ENCODE results near the gene KRTAP4-5. TPM values are rescaled to one million over a fixed set of nuclear protein-coding genes. Genes with fewer than 3 reads are reported as not detected.

The KRTAP4-5 gene
- polyA plus RNA-seq, 1 donor (not counting 4 experiments of a cell fraction or from before 2014, with no cell fraction given) = not detected

GRCh38 chr17:41177727-41178271 lies 28.2 kb upstream of the KRTAP4-5 start, which contains the start of gene KRTAP4-2:
TSS of gene KRTAP4-2 (minus strand) at chr17:41178221. CDS start at chr17:41178164, 57 bp downstream.
- H4K20me1 ChIP-seq (ENCODE audit: control insufficient read depth, extremely low read depth, insufficient read depth, low read length) = no peaks in the 10 kb centered on the region
- dilution Hi-C loops (cut with MboI; ENCODE audit: extremely low pct_ligation_motif_present, low sequenced_read_pairs) = no loop called here
- H3K9me1 ChIP-seq (ENCODE audit: control insufficient read depth, extremely low read depth, insufficient read depth, low read length) = no peaks in the 10 kb centered on the region
- H3K9ac ChIP-seq (ENCODE audit: control insufficient read depth, extremely low read depth, insufficient read depth, low read length) = no peak within 1 kb of the TSS
- H2AFZ ChIP-seq (ENCODE audit: control insufficient read depth, low read length) = no peak within 1 kb of the TSS
- H3K4me3 ChIP-seq (ENCODE audit: control insufficient read depth in 2 of 3, extremely low read depth in 1 of 3, insufficient read depth in 2 of 3, low read depth in 1 of 3, low read length in 3 of 3) = no peak within 1 kb of the TSS
- no peaks in the 10 kb centered on the region for H3K9me3 ChIP-seq (ENCODE audit: control insufficient read depth, low read depth, low read length)
- no peaks in the 10 kb centered on the region for H3K79me2 ChIP-seq (ENCODE audit: control insufficient read depth, insufficient read depth, low read length)
- no peaks in the 10 kb centered on the region for H3K36me3 ChIP-seq (ENCODE audit: control insufficient read depth in 2 of 2, extremely low read depth in 1 of 2, insufficient read depth in 2 of 2, low read length in 2 of 2)
- H3K4me1 ChIP-seq (ENCODE audit: control insufficient read depth, extremely low read depth, insufficient read depth, low read length) = peaks cover 9% of the 10 kb centered on the region
- FAIRE-seq = no peak
- no peaks in the 10 kb centered on the region for H3K27me3 ChIP-seq (ENCODE audit: control insufficient read depth, extremely low read depth, insufficient read depth, low read length)
- no peak for TF ChIP-seq CTCF (optimal IDR thresholded peaks at IDR 0.05 in 1 of 3, IDR thresholded peaks at IDR 0.05 in 1 of 3, conservative IDR thresholded peaks at IDR 0.05 in 1 of 3; ENCODE audit: extremely low read depth in 1 of 3, insufficient read depth in 2 of 3, low read length in 3 of 3)
- TF ChIP-seq EZH2 (IDR thresholded peaks at IDR 0.05; ENCODE audit: low read length) = no peak
- H3K4me2 ChIP-seq (ENCODE audit: control insufficient read depth, extremely low read depth, insufficient read depth, low read depth, low read length) = no peak within 1 kb of the TSS
- no peak for DNase-seq (ENCODE audit: low read depth, low spot score)
- no peak within 1 kb of the TSS for H3K27ac ChIP-seq (ENCODE audit: control insufficient read depth, insufficient read depth, low read length)

DNA sequence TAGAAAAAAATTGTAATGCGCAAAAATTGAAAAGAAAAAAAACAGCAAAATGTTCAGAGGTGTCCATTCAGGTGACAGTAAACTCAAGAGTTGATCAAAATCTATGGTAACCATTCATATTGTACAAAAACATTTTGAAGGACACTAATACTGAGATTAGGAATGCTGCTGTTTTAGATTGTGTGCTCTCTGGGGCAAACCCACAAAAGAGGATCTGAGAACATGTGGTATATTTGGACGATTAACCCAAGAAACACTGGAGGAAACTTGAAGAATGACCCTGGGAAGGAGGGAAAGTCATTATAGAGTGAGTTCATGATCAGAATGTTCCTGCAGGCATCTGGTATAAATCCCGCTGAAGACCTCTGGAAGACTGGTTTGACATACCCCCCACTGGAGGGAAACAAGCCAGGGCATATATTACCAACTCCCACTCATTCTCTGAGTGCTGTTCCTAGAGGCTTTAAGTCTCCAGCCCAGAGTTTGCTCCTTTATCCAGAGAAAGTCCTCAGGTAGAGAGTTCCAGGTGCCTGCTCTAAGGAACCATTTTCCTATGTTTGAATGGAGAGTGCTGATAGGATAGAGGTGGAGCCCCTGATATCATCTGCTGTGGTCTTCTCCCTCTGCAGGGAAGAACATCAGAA lies 27.2 kb upstream of the KRTAP4-5 start:
- Histone ChIP-seq H3K27ac (ENCODE audit: control insufficient read depth, insufficient read depth, low read length) (no peak overlapping the region), H2AFZ (ENCODE audit: control insufficient read depth, low read length) (no peak overlapping the region)
- dilution Hi-C loops (cut with MboI; ENCODE audit: extremely low pct_ligation_motif_present, low sequenced_read_pairs) = no loop called here

More for the DNA sequence above, 27.2 kb upstream of the KRTAP4-5 start:
- peaks cover 9% of the 10 kb centered on the region for H3K4me1 ChIP-seq (ENCODE audit: control insufficient read depth, extremely low read depth, insufficient read depth, low read length)
- FAIRE-seq (no peak), DNase-seq (ENCODE audit: low read depth, low spot score) (no peak)
- H3K27me3 ChIP-seq (ENCODE audit: control insufficient read depth, extremely low read depth, insufficient read depth, low read length) = no peaks in the 10 kb centered on the region
- no peak overlapping the region for H3K4me3 ChIP-seq (ENCODE audit: control insufficient read depth in 2 of 3, extremely low read depth in 1 of 3, insufficient read depth in 2 of 3, low read depth in 1 of 3, low read length in 3 of 3)
- no peak overlapping the region for H3K4me2 ChIP-seq (ENCODE audit: control insufficient read depth, extremely low read depth, insufficient read depth, low read depth, low read length)
- H3K79me2 ChIP-seq (ENCODE audit: control insufficient read depth, insufficient read depth, low read length) = no peaks in the 10 kb centered on the region
- H3K9me1 ChIP-seq (ENCODE audit: control insufficient read depth, extremely low read depth, insufficient read depth, low read length) = no peaks in the 10 kb centered on the region
- TF ChIP-seq EZH2 (IDR thresholded peaks at IDR 0.05; ENCODE audit: low read length) = no peak
- TF ChIP-seq CTCF (optimal IDR thresholded peaks at IDR 0.05 in 1 of 3, IDR thresholded peaks at IDR 0.05 in 1 of 3, conservative IDR thresholded peaks at IDR 0.05 in 1 of 3; ENCODE audit: extremely low read depth in 1 of 3, insufficient read depth in 2 of 3, low read length in 3 of 3) = no peak
- no peaks in the 10 kb centered on the region for H4K20me1 ChIP-seq (ENCODE audit: control insufficient read depth, extremely low read depth, insufficient read depth, low read length)
- H3K9me3 ChIP-seq (ENCODE audit: control insufficient read depth, low read depth, low read length) = no peaks in the 10 kb centered on the region
- no peak overlapping the region for H3K9ac ChIP-seq (ENCODE audit: control insufficient read depth, extremely low read depth, insufficient read depth, low read length)
- no peaks in the 10 kb centered on the region for H3K36me3 ChIP-seq (ENCODE audit: control insufficient read depth in 2 of 2, extremely low read depth in 1 of 2, insufficient read depth in 2 of 2, low read length in 2 of 2)
